ENCODE data around the gene CUTC.
"Not testable (repeated sequence)": the region's sequence is repeated elsewhere in the genome, so short reads cannot be mapped to it uniquely, and the experiment has no call there.

The CUTC gene

DNA sequence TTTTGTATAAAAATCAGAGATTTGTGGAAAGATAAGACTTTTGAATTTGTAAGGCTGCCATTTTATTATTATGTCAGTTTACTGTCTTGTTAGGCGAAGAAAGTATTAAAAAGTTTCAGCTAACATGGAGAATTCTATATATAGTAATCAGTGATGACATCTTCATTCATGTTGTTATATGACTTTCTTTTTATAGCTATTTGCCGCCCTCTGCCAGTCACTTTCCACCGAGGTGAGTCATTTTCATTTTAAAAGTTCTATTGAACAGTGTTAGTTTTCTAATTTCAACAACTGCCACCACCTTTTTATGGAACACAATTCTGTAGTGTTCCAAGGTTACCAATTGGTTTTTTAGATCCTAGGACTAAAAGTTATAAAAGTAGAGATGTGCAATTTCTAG is 11.8 kb downstream of the CUTC start:
- DNase-seq, result no peak

- not testable (repeated sequence) for DNase-seq
These were observed 14.1 kb downstream of the CUTC start for GRCh38 chr10:99746166-99746565.

GRCh38 chr10:99748823-99749451 is 16.9 kb downstream of the CUTC start:
- DNase-seq, result no peak

DNA sequence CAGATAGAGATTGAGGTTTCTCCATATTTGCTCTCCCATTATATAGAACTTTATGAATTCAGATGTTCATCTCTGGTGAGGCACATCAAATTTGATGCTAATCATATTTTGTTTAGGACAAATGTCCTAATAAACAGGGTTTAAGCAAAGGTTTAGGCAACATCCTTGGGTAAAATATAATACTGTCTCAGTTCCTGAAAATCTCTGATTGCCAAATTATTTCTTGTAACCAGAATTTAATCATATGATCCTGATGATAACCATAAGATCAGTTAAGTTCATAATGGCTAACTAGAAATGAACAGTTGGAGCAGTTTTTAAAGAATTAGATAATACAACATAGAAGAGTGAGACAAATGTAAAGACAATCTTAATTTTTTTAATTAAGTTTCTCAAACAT is 18.6 kb downstream of the CUTC start:
- no peak for DNase-seq

DNA sequence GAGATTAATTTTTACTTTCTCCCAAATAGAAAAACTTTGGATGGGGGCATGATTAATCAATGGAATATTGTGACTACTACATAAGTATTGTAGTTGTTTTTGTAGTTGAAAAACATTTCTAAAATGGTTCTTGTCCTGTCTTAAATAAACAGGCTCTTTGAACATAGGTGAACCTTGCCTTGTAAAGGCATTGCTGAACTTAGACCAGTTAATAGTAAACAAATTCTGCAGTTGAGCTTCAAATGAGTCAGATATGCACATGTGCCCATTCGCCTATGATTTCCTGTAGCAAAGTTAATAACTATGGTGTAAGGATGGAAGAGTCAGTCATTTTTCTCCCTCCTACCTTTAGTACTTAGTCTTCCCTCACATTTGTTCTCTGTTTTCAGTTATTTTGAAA is 22.6 kb downstream of the CUTC start:
- no peak for DNase-seq

GRCh38 chr10:99756159-99756558 is 24.1 kb downstream of the CUTC start:
- no peak for DNase-seq

DNA sequence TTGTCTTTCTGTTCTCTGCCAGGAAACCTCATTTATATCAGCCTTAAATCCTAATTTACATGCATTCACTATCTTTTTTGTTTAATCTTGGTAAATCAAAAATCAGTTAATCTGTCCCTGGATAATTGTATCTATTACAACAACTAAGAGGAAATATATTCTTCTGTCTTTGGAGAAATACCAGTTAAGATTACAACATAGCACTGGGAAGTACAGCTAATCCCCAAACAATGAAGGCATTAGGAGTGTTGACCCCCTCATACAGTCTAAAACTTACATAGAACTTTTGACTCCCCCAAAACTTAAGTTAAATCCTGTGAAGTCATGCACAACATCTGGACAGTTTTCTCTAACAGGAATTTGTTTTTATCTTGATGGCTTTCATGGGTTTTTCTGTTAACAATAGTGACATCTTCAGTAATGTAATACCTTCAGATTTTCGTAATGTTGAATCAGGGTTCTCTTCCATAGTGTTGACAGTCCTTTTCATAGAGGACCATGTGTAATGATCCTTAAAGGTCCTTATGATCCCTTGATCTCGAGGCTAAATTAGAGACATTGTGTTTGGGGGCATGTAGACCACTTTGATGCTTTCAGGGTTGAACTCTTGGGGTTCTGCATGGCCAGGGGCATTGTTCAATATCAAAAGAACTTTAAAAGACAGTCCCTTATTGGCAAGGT is 26.3 kb downstream of the CUTC start:
- DNase-seq, result no peak

- no peak for DNase-seq
These were observed 28.3 kb downstream of the CUTC start for GRCh38 chr10:99760321-99760720.

- no peak for DNase-seq
These were observed 29.3 kb downstream of the CUTC start for GRCh38 chr10:99761365-99761764.

DNA sequence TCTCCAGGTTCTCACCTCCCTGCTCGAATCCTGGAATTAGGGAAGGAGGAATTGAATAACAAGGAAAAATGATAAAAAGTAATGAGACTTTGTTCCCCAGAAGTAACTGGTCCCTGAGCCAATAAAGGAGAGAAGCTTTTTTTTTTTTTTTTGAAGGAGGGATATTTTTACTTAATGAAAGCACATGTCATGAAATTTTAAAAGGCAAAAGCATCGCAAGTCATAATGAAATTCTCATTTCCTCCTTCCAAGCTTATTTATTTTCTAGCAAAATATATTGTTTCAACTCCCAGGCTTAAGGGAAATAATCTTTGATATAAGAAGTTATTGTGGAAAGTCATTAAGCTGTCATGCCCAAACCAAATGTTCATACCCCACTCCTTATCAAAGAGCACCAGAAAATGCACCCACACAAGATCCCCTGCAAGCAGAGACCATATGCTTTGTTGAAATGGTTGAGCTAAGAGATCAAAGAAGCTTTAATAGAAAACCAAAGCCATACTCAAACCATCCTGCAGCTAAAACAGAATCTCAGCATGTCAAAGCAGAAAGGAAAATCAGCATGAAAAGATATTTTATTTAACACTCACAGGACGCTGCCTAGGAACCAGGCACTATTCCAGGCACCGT is 33.8 kb downstream of the CUTC start:
- no peak for DNase-seq

DNA sequence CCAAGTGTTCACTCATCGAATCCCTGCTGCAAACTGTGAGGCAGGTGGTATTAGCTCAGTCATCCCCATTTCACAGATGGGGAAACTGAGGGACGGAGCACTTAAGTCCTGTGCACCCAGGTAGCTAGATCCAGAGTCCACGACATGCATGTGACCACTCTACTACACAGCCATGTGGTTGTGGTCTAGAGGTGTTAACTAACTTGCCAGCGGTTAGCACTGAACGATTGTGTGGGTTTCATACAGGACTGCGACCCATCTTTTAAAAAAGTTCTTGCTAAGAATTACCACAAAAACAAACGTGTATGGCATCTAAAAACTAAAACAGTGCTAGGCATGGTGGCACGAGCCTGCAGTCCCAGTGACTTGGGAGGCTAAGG is 34.3 kb downstream of the CUTC start:
- DNase-seq, result no peak

- DNase-seq, result no peak
These were observed 35.9 kb downstream of the CUTC start for GRCh38 chr10:99767901-99768300.

DNA sequence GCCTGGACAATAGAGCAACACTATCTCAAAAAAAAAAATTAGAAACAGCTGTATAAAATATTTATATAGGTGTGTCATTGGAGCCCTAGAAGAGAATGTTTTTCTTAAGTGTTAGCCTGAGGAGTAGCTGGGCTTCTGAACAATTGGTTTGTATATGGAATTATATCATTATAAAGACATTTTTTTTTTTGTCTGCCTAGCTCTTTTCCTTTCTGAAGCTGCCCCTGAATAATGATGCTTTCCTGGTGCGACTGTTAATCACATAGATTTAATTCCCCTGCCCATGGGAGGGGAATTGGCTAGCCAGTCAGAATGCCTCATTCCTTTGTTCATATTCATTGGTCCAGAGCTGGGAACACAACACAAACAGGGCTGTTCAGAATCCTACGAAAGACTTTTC is 36.5 kb downstream of the CUTC start:
- DNase-seq, result no peak

GRCh38 chr10:99769706-99770105 is 37.7 kb downstream of the CUTC start:
- DNase-seq, result no peak

DNA sequence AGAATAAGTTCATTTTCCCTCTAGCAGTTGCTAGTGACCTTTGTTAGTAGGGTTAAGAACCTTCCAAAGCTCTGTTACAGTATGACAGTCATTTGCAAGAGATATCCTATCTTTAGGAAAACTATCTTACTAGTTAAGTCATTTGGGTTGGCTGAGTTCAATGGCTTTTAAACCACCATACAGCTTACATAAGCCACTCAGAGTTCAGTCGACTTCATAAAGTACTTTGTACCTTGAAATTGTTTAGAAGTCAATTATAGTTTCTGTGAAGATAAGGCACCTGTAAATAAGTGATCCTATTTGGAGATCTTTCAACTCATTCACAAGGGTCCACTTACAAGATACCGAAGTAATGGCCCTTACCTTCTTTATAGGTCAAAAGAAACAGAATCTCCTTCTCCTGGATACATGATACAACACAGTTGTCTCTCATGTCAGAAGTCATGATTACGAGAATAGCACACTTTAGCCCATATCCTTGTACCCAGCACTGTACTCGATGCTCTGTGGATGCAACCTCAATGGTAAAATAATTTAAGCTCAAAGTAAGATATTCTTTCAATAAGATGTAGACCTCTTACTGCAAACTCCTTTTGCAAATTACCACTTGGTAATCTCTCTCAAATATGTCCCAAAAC is 38.5 kb downstream of the CUTC start:
- no peak for DNase-seq

DNA sequence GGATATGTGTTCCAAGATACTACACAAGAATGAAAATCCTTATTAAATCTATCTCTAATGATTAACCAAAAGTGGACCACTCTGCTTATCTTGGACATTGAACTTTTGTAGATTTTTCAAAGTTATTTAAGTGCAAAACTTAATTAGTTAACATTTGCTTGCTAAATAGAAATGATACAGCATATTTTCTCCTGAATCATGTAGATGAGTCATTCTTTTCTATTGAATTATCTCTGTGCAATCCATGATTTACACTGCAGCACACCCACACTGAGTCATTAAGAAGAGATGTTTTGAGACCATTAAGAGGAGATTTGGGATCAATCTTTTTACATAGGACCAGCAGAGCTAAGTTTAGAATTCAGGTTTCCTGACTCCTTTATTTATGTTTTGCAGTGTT is 43.8 kb downstream of the CUTC start:
- no peak for DNase-seq

GRCh38 chr10:99777918-99778714 is 46.1 kb downstream of the CUTC start:
- no peak for DNase-seq

DNA sequence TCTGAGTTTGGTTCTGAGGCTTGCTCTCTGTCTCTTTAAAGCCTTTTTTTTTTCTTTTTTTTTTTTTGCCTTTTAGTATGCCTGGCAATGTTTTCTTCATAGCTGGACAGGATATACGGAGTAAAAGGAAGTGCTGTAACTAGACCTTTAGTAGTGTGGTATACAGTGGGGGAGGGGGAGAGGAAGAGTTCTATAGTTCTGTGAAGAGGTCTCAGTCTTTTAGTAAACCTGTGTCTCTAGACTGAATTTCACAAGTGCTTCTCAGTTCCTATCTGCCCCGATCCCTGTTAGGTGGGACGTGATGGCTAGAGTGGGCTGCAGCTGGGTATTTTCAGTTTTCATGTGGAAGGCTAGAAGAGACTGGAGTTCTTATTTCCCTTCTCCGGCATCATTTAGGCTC is 47.3 kb downstream of the CUTC start:
- DNase-seq, result no peak

DNA sequence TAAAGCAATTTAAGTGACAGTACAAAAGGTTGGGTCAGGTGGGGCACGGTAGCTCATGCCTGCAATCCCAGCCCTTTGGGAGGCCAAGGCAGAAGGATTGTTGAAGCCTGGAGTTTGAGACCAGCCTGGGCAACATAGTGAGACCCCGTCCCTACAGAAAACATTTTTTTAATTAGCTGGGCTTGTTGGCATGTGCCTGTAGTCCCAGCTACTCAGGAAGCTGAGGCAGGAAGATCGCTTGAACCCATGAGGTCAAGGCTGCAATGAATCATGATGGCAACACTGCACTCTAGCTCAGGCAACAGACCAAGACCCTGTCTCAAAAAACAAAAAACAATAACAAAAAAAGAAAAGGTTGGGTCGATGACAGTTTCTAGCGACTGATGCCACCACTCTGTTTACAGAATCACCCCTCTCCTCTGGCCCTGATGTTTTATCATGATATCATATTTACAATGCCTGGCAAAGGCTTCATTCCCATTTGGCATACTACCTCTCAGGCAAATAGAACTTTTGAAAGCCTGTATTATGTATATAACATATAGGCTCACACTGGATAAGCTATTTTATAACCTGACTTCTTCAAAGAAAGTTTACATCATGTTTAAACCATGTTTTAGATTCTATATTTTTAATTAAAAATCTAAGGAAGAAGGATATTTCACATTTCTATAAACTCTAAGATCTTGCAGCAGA is 49.8 kb downstream of the CUTC start:
- DNase-seq, result no peak

DNA sequence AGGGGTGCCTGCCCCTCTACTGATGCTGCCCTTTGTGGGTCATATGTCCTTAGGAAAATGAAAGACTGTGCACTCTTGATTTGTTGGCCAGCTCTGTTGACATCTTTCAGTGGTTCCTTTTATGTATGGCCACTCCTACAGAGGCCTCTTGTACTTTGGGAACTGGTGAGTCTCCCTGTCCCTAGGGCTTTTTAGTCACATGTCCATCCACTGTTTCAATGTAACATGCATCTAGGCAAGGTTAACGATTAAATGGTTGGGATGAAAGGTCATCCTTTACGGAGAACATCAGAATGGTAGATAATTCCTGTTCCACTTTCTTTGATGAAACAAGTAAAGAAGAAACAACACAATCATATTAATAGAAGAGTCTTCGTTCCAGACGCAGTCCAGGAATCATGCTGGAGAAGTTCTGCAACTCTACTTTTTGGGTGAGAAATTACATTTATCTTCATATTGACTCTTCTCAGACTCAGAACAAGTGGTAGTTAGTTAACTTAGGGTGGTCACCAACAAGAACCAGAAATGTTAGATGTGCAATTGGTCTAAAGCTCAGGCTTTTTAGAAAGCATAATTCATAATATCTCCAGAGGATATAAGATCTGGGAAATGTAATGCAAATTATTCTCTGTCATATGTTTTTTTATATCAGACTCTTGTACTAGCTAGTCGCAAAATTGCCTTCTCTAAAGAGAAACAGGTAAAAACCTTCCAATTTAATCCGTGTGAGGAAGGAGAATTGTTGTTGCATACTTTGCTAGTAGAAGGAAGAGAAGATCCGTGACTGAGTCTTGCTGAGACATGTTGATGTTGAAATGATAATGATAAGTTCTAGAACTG is 50.6 kb downstream of the CUTC start, which contains the start of gene ABCC2:
TSS of gene ABCC2 (plus strand) at position 194 of the 840 bp plus-strand sequence. CDS start at position 399, 205 bp downstream.
- no peak for DNase-seq

DNA sequence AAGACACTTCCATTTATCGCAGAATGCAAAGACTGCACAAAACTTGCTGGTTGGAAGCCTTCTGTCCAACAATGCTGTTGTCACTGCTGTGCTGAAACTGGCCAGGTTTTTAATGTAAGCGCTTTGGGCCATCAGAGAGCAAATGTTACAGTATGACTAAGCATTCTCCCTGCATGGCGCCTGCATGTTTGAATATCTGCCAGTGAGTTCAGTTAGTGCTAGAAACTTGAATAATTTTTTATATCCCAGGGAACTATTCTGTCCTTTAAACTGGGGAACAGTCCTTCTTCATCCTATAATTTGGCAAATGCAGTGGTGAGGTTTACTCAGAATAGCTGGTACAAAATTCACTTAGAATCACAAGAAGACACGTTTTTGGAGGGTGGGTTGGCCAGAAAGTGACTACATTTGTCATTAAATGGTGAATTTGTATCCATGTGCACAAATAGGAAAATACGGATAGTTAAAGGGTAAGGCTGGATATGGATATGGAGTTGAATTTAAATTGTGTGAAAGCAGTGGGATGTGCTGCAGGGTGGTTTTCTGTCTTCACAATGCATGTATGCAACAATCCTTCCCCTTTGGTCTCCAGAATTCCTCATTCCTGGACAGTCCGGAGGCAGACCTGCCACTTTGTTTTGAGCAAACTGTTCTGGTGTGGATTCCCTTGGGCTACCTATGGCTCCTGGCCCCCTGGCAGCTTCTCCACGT is 52.1 kb downstream of the CUTC start:
- no peak for DNase-seq

Data from GOT3 (cell line).